Fibroblast of lung (primary cell): ENCODE measurements around the gene LIPF. TPM values are rescaled to one million over a fixed set of nuclear protein-coding genes. Genes with fewer than 3 reads are reported as not detected.

Experiments
- DNase-seq, 2 donors: peaks; one replicate each; pipeline versions ENCODE4 v3.0.0 to v3.0.0-alpha.2; 2010; ENCODE audit warnings: low read depth in 2 of 2
- H2AFZ ChIP-seq: 2 replicates; pipeline ENCODE4 v1.5.1; 2012; ENCODE audit warnings: low read length, control low read depth, inconsistent platforms
- H3K27ac ChIP-seq: 2 replicates; pipeline ENCODE4 v1.5.1; 2011; ENCODE audit warnings: low read length, control low read depth; ENCODE audit not compliant: insufficient read depth
- H3K27me3 ChIP-seq: 2 replicates; pipeline ENCODE4 v1.5.1; 2011; ENCODE audit warnings: mild to moderate bottlenecking, low read length; ENCODE audit not compliant: control insufficient read depth, insufficient read depth
- H3K36me3 ChIP-seq: 2 replicates; pipeline ENCODE4 v1.5.1; 2011; ENCODE audit warnings: low read length; ENCODE audit not compliant: control insufficient read depth, insufficient read depth
- H3K4me1 ChIP-seq: 2 replicates; pipeline ENCODE4 v1.5.1; 2011; ENCODE audit warnings: low read length; ENCODE audit not compliant: control insufficient read depth, insufficient read depth; ENCODE audit errors: extremely low read depth
- H3K4me2 ChIP-seq: 2 replicates; pipeline ENCODE4 v1.5.1; 2011; ENCODE audit warnings: low read length, control low read depth; ENCODE audit not compliant: insufficient read depth; ENCODE audit errors: extremely low read depth
- H3K4me3 ChIP-seq, 4 experiments: fragments of 200-600 bp in 1 of 4; sonication (generic) in 1 of 4; replicated peaks in 1 of 4; 2 replicates each; pipeline ENCODE4 v1.5.1; 2011 to 2016; ENCODE audit warnings: low read length in 4 of 4, low read depth in 3 of 4, mild to moderate bottlenecking in 3 of 4, control low read depth in 2 of 4, inconsistent platforms in 1 of 4, mixed read lengths in 1 of 4; ENCODE audit not compliant: insufficient read depth in 1 of 4; ENCODE audit errors: control extremely low read depth in 1 of 4
- H3K79me2 ChIP-seq: 2 replicates; pipeline ENCODE4 v1.5.1; 2012; ENCODE audit warnings: mild to moderate bottlenecking, low read length, inconsistent platforms; ENCODE audit not compliant: control insufficient read depth, insufficient read depth
- H3K9ac ChIP-seq: 2 replicates; pipeline ENCODE4 v1.5.1; 2011; ENCODE audit warnings: mild to moderate bottlenecking, low read length, control low read depth; ENCODE audit not compliant: insufficient read depth
- H3K9me3 ChIP-seq: 2 replicates; pipeline ENCODE4 v1.5.1; 2012; ENCODE audit warnings: low read depth, low read length; ENCODE audit not compliant: control insufficient read depth, insufficient read depth
- H4K20me1 ChIP-seq: 2 replicates; pipeline ENCODE4 v1.5.1; 2011; ENCODE audit warnings: low read length; ENCODE audit not compliant: control insufficient read depth, insufficient read depth; ENCODE audit errors: extremely low read depth
- EZH2 ChIP-seq: IDR thresholded peaks from 2 replicates; pipeline ENCODE4 v1.5.1; 2012; ENCODE audit warnings: low read length, control low read depth, mild to moderate bottlenecking; ENCODE audit errors: missing control alignments
- polyA plus RNA-seq, 2 donors: library from polyadenylated mRNA; depleted of rRNA in 1 of 2; stranded (reverse) in 1 of 2; unstranded in 1 of 2; fragments of >200 nt; gene quantifications; 2 replicates each; pipeline ENCODE4 v1.2.1, GENCODE V29; 2011 to 2012; ENCODE audit warnings: missing spikeins in 1 of 2
- total RNA-seq: library from RNA; depleted of rRNA; stranded (reverse); fragments of >200 nt; gene quantifications from 2 replicates; pipeline ENCODE4 v1.2.1, GENCODE V29; 2014
- TF ChIP-seq, protein P1 (sequence below), 2 donors: IDR thresholded peaks in 1 of 2; conservative IDR thresholded peaks in 1 of 2; 1 replicate in 1 of 2; 2 replicates in 1 of 2; pipeline ENCODE4 v1.5.1; 2011 to 2012; ENCODE audit warnings: low read length in 2 of 2, control low read depth in 1 of 2, inconsistent platforms in 1 of 2, low read depth in 1 of 2, mild to moderate bottlenecking in 1 of 2

The LIPF gene
- total and polyA plus RNA-seq, 2 donors (not counting 1 experiment from before 2014, with no cell fraction given), result 0.05 TPM; not detected in 1

DNA sequence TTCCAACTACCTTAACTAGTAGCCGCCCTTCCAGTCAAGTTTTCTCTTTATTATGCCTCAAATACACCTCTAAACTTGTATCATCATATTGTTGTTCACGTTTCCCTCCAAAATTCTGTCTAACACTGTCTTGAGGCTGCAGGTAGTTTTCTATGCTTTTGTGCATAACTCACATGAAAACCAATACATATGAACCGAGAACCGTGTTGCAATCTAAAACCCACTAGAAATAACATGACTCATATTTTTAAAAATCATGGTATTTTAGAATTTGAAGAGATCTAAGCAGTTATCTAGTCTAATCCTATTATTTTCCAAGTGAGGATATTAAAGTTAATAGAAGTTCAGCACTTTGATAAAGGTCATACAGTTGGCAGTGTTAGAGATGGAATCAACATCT, 18.2 kb downstream of the LIPF start:
- H3K4me1 ChIP-seq, result no peaks in the 10 kb centered on the region
- no peak overlapping the region for H3K27ac ChIP-seq
- H3K9me3 ChIP-seq, result no peaks in the 10 kb centered on the region
- no peak overlapping the region for H3K9ac ChIP-seq
- no peak overlapping the region for H2AFZ ChIP-seq
- TF ChIP-seq, protein P1, sequence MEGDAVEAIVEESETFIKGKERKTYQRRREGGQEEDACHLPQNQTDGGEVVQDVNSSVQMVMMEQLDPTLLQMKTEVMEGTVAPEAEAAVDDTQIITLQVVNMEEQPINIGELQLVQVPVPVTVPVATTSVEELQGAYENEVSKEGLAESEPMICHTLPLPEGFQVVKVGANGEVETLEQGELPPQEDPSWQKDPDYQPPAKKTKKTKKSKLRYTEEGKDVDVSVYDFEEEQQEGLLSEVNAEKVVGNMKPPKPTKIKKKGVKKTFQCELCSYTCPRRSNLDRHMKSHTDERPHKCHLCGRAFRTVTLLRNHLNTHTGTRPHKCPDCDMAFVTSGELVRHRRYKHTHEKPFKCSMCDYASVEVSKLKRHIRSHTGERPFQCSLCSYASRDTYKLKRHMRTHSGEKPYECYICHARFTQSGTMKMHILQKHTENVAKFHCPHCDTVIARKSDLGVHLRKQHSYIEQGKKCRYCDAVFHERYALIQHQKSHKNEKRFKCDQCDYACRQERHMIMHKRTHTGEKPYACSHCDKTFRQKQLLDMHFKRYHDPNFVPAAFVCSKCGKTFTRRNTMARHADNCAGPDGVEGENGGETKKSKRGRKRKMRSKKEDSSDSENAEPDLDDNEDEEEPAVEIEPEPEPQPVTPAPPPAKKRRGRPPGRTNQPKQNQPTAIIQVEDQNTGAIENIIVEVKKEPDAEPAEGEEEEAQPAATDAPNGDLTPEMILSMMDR (conservative IDR thresholded peaks at IDR 0.05 in 1 of 2, IDR thresholded peaks at IDR 0.05 in 1 of 2; ENCODE audit: low read depth in 1 of 2, low read length in 2 of 2), result no peak
- TF ChIP-seq EZH2, result no peak
- no peak overlapping the region for H3K4me3 ChIP-seq
- no peaks in the 10 kb centered on the region for H4K20me1 ChIP-seq
- no peak overlapping the region for H3K4me2 ChIP-seq
- no peaks in the 10 kb centered on the region for H3K27me3 ChIP-seq
- no peaks in the 10 kb centered on the region for H3K36me3 ChIP-seq
- no peak for DNase-seq
- H3K79me2 ChIP-seq, result no peaks in the 10 kb centered on the region

DNA sequence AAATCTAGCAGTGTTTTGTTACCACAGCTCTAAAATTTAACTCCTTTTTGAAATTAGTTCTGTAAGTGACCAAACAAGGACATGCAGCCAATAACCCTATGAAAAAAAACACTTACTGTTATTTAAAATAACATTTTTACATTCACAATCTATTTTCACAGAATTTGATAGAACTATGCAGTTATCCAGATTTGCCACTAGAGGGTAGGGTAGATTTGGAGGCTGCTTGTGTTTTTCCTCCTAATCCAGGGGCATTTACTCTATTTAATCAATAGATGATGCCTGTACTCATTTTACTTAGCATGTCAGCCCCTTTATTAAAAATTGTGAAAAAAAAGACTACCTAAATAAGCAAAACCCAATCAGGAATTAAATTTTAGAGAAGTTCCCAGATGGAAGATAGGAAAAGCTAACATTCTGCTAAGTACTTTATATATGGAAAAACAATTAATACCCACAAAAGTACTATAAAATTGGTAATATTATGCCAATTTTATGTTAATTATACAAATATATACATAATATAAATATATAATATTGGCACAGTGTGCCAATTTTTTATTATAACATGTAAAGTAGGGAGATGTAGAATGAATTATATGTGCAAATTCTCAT, 23.7 kb downstream of the LIPF start:
- Histone ChIP-seq H3K27ac (no peak overlapping the region), H3K9me3 (no peaks in the 10 kb centered on the region), H4K20me1 (no peaks in the 10 kb centered on the region), H3K27me3 (no peaks in the 10 kb centered on the region), H3K9ac (no peak overlapping the region), H3K4me2 (no peak overlapping the region), H2AFZ (no peak overlapping the region), H3K36me3 (no peaks in the 10 kb centered on the region), H3K79me2 (no peaks in the 10 kb centered on the region), H3K4me3 (no peak overlapping the region), H3K4me1 (no peaks in the 10 kb centered on the region)
- DNase-seq, result peak; percentile 17 to 57
- TF ChIP-seq EZH2, result no peak
- TF ChIP-seq, protein P1 (conservative IDR thresholded peaks at IDR 0.05 in 1 of 2, IDR thresholded peaks at IDR 0.05 in 1 of 2; ENCODE audit: low read depth in 1 of 2, low read length in 2 of 2), result peak; percentile 71 to 85

DNA sequence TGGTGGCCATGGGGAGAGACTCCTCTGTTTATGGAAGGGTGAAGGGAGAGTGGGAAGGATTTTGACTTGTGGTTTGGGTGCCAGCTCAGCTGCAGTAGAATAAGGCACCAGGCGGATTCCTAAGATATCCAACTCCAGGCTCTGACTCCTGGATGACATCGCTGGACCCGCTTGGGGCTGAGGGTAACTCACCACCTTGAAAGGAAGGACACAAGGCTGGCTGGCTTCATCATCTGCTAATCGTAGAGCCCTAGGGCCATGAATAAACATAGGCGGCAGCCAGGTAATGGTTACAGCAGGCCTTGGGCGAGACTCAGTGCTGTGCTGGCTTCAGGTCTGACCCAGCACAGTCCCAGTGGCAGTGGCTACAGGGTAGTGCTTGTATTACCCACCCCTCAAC, 25.1 kb downstream of the LIPF start:
- Histone ChIP-seq H3K27ac (no peak overlapping the region), H3K9ac (no peak overlapping the region), H4K20me1 (no peaks in the 10 kb centered on the region), H3K79me2 (no peaks in the 10 kb centered on the region), H3K9me3 (no peaks in the 10 kb centered on the region), H3K4me3 (no peak overlapping the region), H3K36me3 (no peaks in the 10 kb centered on the region), H3K27me3 (no peaks in the 10 kb centered on the region), H3K4me2 (no peak overlapping the region), H3K4me1 (no peaks in the 10 kb centered on the region), H2AFZ (no peak overlapping the region)
- no peak for DNase-seq
- TF ChIP-seq, protein P1 (conservative IDR thresholded peaks at IDR 0.05 in 1 of 2, IDR thresholded peaks at IDR 0.05 in 1 of 2; ENCODE audit: low read depth in 1 of 2, low read length in 2 of 2), result no peak
- no peak for TF ChIP-seq EZH2
